Gastroesophageal sphincter (tissue), 4 donors: ENCODE data around the gene HTR6. TPM values are rescaled to one million over a fixed set of nuclear protein-coding genes. Genes with fewer than 3 reads are reported as not detected.

Experiments used
- ATAC-seq: fragments of 150-250 bp; one replicate; pipeline ENCODE4 v1.9.1; 2016; ENCODE audit warnings: mild to moderate bottlenecking, moderate library complexity
- H3K27ac ChIP-seq, 4 donors: fragments of 200-600 bp; sonication (generic) in 3 of 4; 1 replicate in 3 of 4; 2 replicates in 1 of 4; pipeline ENCODE4 v1.5.1; 2016 to 2019
- H3K27me3 ChIP-seq: fragments of 200-600 bp; sonication (generic); one replicate; pipeline ENCODE4 v1.5.1; 2019
- H3K36me3 ChIP-seq, 2 donors: fragments of 200-600 bp; sonication (generic); one replicate each; pipeline ENCODE4 v1.5.1; 2019; ENCODE audit warnings: control low read depth in 1 of 2
- H3K4me1 ChIP-seq, 3 donors: fragments of 200-600 bp; sonication (generic); 1 replicate in 2 of 3; 2 replicates in 1 of 3; pipeline ENCODE4 v1.5.1; 2016 to 2019; ENCODE audit warnings: control low read depth in 2 of 3
- H3K4me3 ChIP-seq, 2 donors: fragments of 200-600 bp; sonication (generic); one replicate each; pipeline ENCODE4 v1.5.1; 2019; ENCODE audit warnings: mild to moderate bottlenecking in 1 of 2, moderate library complexity in 1 of 2
- H3K9me3 ChIP-seq, 3 donors: fragments of 200-600 bp; sonication (generic); one replicate each; pipeline ENCODE4 v1.5.1; 2017 to 2019; ENCODE audit warnings: control low read depth in 2 of 3
- EP300 ChIP-seq: sonication (generic); formaldehyde crosslinking; IDR thresholded peaks from one replicate; pipeline ENCODE4 v1.6.1; 2017; ENCODE audit warnings: antibody characterized with exemption, mild to moderate bottlenecking
- POLR2A ChIP-seq, 2 donors: fragments of 450-650 bp; IDR thresholded peaks; one replicate each; pipeline ENCODE4 v1.6.1; 2017; ENCODE audit warnings: antibody characterized with exemption in 2 of 2, mild to moderate bottlenecking in 2 of 2, moderate library complexity in 1 of 2
- POLR2AphosphoS5 ChIP-seq: sonication (generic); formaldehyde crosslinking; IDR thresholded peaks from one replicate; pipeline ENCODE4 v1.6.1; 2017; ENCODE audit warnings: antibody characterized with exemption
- WGBS, 2 donors: methylation state at CpG; one replicate each; pipeline ENCODE4 v1.1.5; 2018; ENCODE audit warnings: low coverage in 1 of 2; 5-methylcytosine and 5-hydroxymethylcytosine counted together
- total RNA-seq, 4 donors: library from RNA; depleted of rRNA; stranded (reverse); fragments of >200 nt; gene quantifications; one replicate each; pipeline ENCODE4 v1.1.0, GENCODE V29; 2016
- TF ChIP-seq, protein P1 (sequence below), 4 experiments: fragments of 200-600 bp in 2 of 4; fragments of 450-650 bp in 2 of 4; sonication (generic) in 1 of 4; IDR thresholded peaks; one replicate each; pipeline ENCODE4 v1.5.1; 2017 to 2019; ENCODE audit warnings: antibody characterized with exemption in 4 of 4, mild to moderate bottlenecking in 2 of 4, moderate library complexity in 2 of 4

Gene HTR6
- total RNA-seq, 4 donors from 2014 or later: not detected

DNA sequence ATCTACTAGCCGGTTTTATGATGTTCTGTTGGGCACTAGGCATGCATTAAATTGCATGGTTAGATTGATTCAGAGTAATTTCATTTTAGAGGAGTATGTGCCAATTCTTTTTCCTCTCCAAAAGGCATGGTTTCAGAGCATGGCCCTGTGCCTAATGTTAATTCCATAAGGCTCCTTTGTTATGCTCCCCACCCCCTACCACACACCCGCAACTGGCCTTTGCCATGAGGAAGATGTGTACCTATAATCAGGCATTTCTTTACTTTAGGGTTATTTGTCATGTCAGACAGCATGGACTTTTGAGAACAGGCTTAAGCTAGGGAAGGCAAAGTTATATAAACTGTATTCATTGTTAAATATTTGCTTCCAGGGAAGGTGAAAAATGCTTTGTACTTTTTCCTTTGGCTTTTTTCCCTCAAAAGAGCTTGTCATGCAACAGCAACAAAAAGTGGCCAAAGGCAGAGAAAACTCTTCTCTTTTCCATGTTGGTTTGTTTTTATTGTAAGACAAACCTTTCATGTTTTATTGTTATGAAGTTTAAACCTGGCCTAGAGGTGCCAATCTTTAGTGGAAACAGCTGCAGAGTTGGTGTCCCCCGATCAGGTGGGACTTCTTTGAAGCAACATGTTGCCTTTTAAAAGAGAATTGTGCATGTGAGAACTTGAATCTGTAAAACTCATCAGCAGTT, 44.8 kb upstream of the HTR6 start:
- Histone ChIP-seq H3K4me1 (peaks cover 25 to 93% (median 50%) of the 10 kb centered on the region in 3 donors), H3K4me3 (no peak overlapping the region), H3K27ac (peak overlapping the region; percentile 66 to 78 (median 73)), H3K27me3 (no peaks in the 10 kb centered on the region), H3K36me3 (peaks cover 0 to 24% of the 10 kb centered on the region in 2 donors), H3K9me3 (no peaks in the 10 kb centered on the region)
- WGBS, 2 donors: 0 to 37% methylated on average over 2 to 3 of the region's 3 CpGs
- TF ChIP-seq POLR2AphosphoS5 (no peak), POLR2A (IDR thresholded peaks at IDR 0.05) (no peak), EP300 (no peak)
- TF ChIP-seq, protein P1, sequence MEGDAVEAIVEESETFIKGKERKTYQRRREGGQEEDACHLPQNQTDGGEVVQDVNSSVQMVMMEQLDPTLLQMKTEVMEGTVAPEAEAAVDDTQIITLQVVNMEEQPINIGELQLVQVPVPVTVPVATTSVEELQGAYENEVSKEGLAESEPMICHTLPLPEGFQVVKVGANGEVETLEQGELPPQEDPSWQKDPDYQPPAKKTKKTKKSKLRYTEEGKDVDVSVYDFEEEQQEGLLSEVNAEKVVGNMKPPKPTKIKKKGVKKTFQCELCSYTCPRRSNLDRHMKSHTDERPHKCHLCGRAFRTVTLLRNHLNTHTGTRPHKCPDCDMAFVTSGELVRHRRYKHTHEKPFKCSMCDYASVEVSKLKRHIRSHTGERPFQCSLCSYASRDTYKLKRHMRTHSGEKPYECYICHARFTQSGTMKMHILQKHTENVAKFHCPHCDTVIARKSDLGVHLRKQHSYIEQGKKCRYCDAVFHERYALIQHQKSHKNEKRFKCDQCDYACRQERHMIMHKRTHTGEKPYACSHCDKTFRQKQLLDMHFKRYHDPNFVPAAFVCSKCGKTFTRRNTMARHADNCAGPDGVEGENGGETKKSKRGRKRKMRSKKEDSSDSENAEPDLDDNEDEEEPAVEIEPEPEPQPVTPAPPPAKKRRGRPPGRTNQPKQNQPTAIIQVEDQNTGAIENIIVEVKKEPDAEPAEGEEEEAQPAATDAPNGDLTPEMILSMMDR (IDR thresholded peaks at IDR 0.05): no peak
- ATAC-seq: no peak

DNA sequence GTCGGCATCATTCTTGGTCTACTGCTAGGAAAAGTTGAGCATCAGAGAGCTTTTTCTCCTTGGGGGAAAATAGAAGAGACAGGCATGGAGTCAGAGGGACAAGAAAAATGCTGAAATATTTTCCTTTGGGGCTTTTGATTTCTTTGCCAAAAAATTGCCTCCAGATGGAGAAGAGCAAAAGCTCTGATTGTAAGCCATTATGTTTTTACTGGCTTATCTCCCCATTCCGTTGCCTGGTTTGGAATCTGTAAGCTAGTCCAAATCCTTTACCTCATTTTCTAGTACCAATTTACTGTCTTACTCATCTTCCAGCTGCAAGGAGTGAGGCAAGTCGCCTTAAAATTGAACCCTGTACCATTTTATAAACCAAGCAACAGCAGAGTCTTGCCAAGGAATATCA, 43.9 kb upstream of the HTR6 start:
- peak; percentile 27 for ATAC-seq
- peaks cover 0 to 30% of the 10 kb centered on the region in 2 donors for H3K36me3 ChIP-seq
- TF ChIP-seq POLR2A (IDR thresholded peaks at IDR 0.05): no peak
- TF ChIP-seq, protein P1 (IDR thresholded peaks at IDR 0.05): no peak
- no peak for TF ChIP-seq EP300
- TF ChIP-seq POLR2AphosphoS5: no peak
- H3K27ac ChIP-seq: peak overlapping the region; percentile 66 to 78 (median 73)
- H3K9me3 ChIP-seq: no peaks in the 10 kb centered on the region
- H3K27me3 ChIP-seq: no peaks in the 10 kb centered on the region
- no peak overlapping the region for H3K4me3 ChIP-seq
- H3K4me1 ChIP-seq: peaks cover 25 to 93% (median 52%) of the 10 kb centered on the region in 3 donors
- 17 to 39% methylated on average over 2 to 3 of the region's 3 CpGs for WGBS, 2 donors

DNA sequence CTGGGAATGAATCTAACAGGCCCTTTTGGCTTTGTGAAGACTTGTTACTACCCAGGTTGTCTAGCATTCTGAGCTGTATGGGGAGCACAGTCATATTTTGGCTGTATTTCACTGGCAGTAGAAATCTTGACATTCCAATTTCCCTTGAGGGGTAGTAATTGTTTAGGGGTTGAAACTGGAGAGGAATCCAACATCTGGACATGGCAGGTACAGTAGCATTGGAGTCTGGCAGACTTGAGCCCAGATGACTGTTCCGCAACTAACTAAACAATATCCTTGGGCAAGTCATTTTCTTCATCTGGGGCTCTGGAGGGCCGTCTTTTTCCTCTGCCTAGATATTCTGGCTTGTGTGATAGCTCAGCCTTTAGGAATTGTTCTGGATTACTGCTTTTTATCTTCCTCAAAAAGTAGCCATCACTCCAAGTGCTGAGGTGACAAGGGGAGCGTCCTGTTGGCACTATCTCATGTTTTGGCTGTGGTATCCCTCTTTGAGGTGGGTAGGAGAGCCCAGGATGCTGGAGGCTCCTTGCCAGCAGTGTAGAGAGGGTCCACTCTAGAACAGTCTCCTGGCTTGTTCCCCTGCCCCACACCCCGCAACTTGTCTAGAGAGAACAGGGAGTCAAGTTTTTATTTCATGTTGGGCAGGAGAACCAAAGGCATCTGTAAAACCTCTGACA, 43.3 kb upstream of the HTR6 start:
- Histone ChIP-seq H3K27ac (peak overlapping the region; percentile 66 to 78 (median 73)), H3K9me3 (no peaks in the 10 kb centered on the region), H3K4me1 (peaks cover 25 to 93% (median 52%) of the 10 kb centered on the region in 3 donors), H3K36me3 (peaks cover 0 to 31% of the 10 kb centered on the region in 2 donors), H3K27me3 (no peaks in the 10 kb centered on the region), H3K4me3 (no peak overlapping the region)
- TF ChIP-seq POLR2AphosphoS5 (no peak), EP300 (no peak)
- peak; percentile 13 for ATAC-seq
- WGBS, 2 donors: 62 to 70% methylated on average over 2 to 3 of the region's 4 CpGs

DNA sequence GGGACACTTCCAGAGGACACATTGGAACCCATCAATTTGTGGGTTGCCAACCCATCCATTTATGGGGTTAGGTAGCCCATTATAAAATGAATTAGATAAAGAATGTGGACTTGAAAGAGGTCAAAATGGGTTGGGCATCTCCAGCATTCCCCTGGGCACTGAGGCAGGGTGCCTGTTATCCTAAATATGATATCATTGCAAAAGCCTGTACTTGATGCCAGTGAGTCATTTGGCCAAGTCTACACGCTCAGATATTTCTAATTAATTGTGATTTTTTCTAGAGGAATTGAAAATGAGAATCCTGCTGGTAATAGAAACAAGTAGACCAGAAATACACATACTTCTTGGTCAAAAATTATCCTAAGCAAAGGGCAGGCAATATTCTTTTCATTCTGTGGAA, 42.5 kb upstream of the HTR6 start:
- WGBS, 2 donors: 35 to 73% methylated on average over 1 of the region's 1 CpG
- no peaks in the 10 kb centered on the region for H3K27me3 ChIP-seq
- peaks cover 0 to 39% of the 10 kb centered on the region in 2 donors for H3K36me3 ChIP-seq
- H3K4me3 ChIP-seq: no peak overlapping the region
- no peaks in the 10 kb centered on the region for H3K9me3 ChIP-seq
- TF ChIP-seq, protein P1 (IDR thresholded peaks at IDR 0.05): no peak
- TF ChIP-seq EP300: no peak
- no peak for TF ChIP-seq POLR2AphosphoS5
- no peak for TF ChIP-seq POLR2A (IDR thresholded peaks at IDR 0.05)
- peak overlapping the region; percentile 66 to 78 (median 73) for H3K27ac ChIP-seq
- no peak for ATAC-seq
- H3K4me1 ChIP-seq: peaks cover 25 to 91% (median 44%) of the 10 kb centered on the region in 3 donors

DNA sequence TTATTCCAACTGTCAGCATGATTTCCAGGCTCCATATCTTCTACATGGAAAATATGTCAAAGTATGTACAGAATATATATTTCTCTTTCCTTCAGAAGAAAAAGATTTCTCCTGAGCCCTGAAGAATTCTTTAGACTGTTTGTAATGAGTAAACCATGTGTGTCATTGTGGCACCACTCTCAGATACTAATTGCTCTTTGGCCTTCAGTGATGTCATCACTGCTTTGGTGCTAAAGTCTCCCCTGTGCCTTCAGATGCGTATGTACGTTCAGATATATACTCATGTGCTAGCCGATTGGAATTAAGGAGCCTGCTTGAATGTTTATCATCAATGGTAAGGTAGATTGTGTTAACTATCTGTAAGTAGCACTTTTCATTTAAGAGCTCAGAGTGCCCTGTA, 41.2 kb upstream of the HTR6 start:
- Histone ChIP-seq H3K4me1 (peaks cover 19 to 81% (median 33%) of the 10 kb centered on the region in 3 donors), H3K27me3 (no peaks in the 10 kb centered on the region), H3K4me3 (no peak overlapping the region), H3K27ac (peak overlapping the region in 2 of 4 donors; percentile 66 to 71), H3K9me3 (no peaks in the 10 kb centered on the region), H3K36me3 (peaks cover 0 to 50% of the 10 kb centered on the region in 2 donors)
- TF ChIP-seq, protein P1 (IDR thresholded peaks at IDR 0.05): no peak
- TF ChIP-seq EP300: no peak
- TF ChIP-seq POLR2A (IDR thresholded peaks at IDR 0.05): no peak
- ATAC-seq: no peak
- WGBS, 2 donors: 76 to 81% methylated on average over 2 to 3 of the region's 3 CpGs
